ENCODE data around the gene SPTBN4. TPM values are rescaled to one million over a fixed set of nuclear protein-coding genes. Genes with fewer than 3 reads are reported as not detected.

SPTBN4 gene
- total and polyA plus RNA-seq, 2 experiments from 2014 or later = 0.67 to 1.3 TPM

- peaks cover 5% of the 10 kb centered on the region for H3K4me1 ChIP-seq (ENCODE audit: insufficient read depth)
- peak overlapping the region; percentile 26 for H3K4me3 ChIP-seq
- H3K9me3 ChIP-seq (ENCODE audit: low read depth) = no peaks in the 10 kb centered on the region
- TF ChIP-seq EZH2phosphoT487 (IDR thresholded peaks at IDR 0.05; ENCODE audit: low read depth, severe bottlenecking, unreplicated experiment) (no peak), CTCF (IDR thresholded peaks at IDR 0.05; ENCODE audit: poor library complexity) (peak; percentile 97), EZH2 (IDR thresholded peaks at IDR 0.05; ENCODE audit: borderline replicate concordance) (no peak)
- peak overlapping the region; percentile 88 for H3K4me2 ChIP-seq
- H2AFZ ChIP-seq = peak overlapping the region; percentile 80
- H3K36me3 ChIP-seq (replicated peaks; ENCODE audit: insufficient read depth, low read depth) = no peaks in the 10 kb centered on the region
- no peak overlapping the region for H3K27ac ChIP-seq
- H3K27me3 ChIP-seq = no peaks in the 10 kb centered on the region
- H4K20me1 ChIP-seq (ENCODE audit: insufficient read depth, poor library complexity, severe bottlenecking) = no peaks in the 10 kb centered on the region
- no peaks in the 10 kb centered on the region for H3K9me2 ChIP-seq (replicated peaks; ENCODE audit: insufficient read depth)
- peak; percentile 90 for DNase-seq (ENCODE audit: low spot score)
- 8% methylated on average over 39 of the region's 54 CpGs for WGBS (ENCODE audit: low lambda C conversion rate, missing lambda C conversion rate)
- H3K79me2 ChIP-seq = no peaks in the 10 kb centered on the region
These were observed 62.5 kb downstream of the SPTBN4 start for GRCh38 chr19:40529093-40529954.

- H3K27ac ChIP-seq = no peak overlapping the region
- no peak overlapping the region for H2AFZ ChIP-seq
- no peaks in the 10 kb centered on the region for H3K9me3 ChIP-seq (ENCODE audit: low read depth)
- H3K9me2 ChIP-seq (replicated peaks; ENCODE audit: insufficient read depth) = no peaks in the 10 kb centered on the region
- H3K4me1 ChIP-seq (ENCODE audit: insufficient read depth) = peaks cover 5% of the 10 kb centered on the region
- no peaks in the 10 kb centered on the region for H4K20me1 ChIP-seq (ENCODE audit: insufficient read depth, poor library complexity, severe bottlenecking)
- TF ChIP-seq EZH2phosphoT487 (IDR thresholded peaks at IDR 0.05; ENCODE audit: low read depth, severe bottlenecking, unreplicated experiment) = no peak
- peak; percentile 26 for TF ChIP-seq CTCF (IDR thresholded peaks at IDR 0.05; ENCODE audit: poor library complexity)
- peak; percentile 66 for DNase-seq (ENCODE audit: low spot score)
- H3K4me2 ChIP-seq = peak overlapping the region; percentile 88
- H3K4me3 ChIP-seq = no peak overlapping the region
- no peaks in the 10 kb centered on the region for H3K36me3 ChIP-seq (replicated peaks; ENCODE audit: insufficient read depth, low read depth)
- no peaks in the 10 kb centered on the region for H3K79me2 ChIP-seq
- no peaks in the 10 kb centered on the region for H3K27me3 ChIP-seq
- WGBS (ENCODE audit: low lambda C conversion rate, missing lambda C conversion rate) = 4% methylated on average over 10 of the region's 75 CpGs
These were observed 63.5 kb downstream of the SPTBN4 start for GRCh38 chr19:40530091-40530901.

DNA sequence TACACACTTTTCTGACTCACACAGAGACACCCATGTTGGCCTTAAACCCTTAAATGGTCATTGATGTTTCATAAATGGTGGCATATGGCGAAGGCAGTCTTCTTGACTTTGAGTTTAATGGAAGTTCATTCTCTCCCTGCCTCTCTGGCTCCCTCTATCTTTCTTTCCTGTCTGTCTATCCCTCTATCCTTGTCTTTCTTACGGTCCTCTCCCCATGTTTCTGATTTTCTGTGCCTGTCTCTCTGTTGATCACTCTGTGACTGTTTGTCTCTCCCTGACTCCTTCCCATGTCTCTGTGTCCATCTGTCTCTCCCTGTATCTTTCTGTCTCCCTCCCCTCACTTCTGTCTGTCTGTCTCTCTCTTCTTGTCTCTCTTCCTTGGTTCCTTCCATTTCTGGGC is 66.7 kb downstream of the SPTBN4 start:
- no peak overlapping the region for H2AFZ ChIP-seq
- H3K27me3 ChIP-seq = no peaks in the 10 kb centered on the region
- no peaks in the 10 kb centered on the region for H3K79me2 ChIP-seq
- no peak overlapping the region for H3K4me3 ChIP-seq
- H3K4me2 ChIP-seq = no peak overlapping the region
- H3K9me2 ChIP-seq (replicated peaks; ENCODE audit: insufficient read depth) = no peaks in the 10 kb centered on the region
- WGBS (ENCODE audit: low lambda C conversion rate, missing lambda C conversion rate) = 71% methylated on average over 2 of the region's 2 CpGs
- DNase-seq (ENCODE audit: low spot score) = no peak
- peaks cover 5% of the 10 kb centered on the region for H3K4me1 ChIP-seq (ENCODE audit: insufficient read depth)
- TF ChIP-seq CTCF (IDR thresholded peaks at IDR 0.05; ENCODE audit: poor library complexity) (peak; percentile 9), EZH2phosphoT487 (IDR thresholded peaks at IDR 0.05; ENCODE audit: low read depth, severe bottlenecking, unreplicated experiment) (no peak)
- no peaks in the 10 kb centered on the region for H3K9me3 ChIP-seq (ENCODE audit: low read depth)
- H4K20me1 ChIP-seq (ENCODE audit: insufficient read depth, poor library complexity, severe bottlenecking) = no peaks in the 10 kb centered on the region
- H3K36me3 ChIP-seq (replicated peaks; ENCODE audit: insufficient read depth, low read depth) = no peaks in the 10 kb centered on the region
- no peak overlapping the region for H3K27ac ChIP-seq
